ENCODE data around the gene RBM12.
A peak's percentile ranks its signal among the peaks of the same experiment; 100 is the strongest.

RBM12 gene

GRCh38 chr20:35654415-35654814 is 10.3 kb downstream of the RBM12 start:
- intact Hi-C loops (cut with micrococcal nuclease), result no loop called here
- peaks cover 16% of the 10 kb centered on the region for H3K4me1 Mint-ChIP-seq (ENCODE audit: low read depth)
- no peaks in the 10 kb centered on the region for H3K27me3 Mint-ChIP-seq
- no peak overlapping the region for H3K27ac Mint-ChIP-seq
- no peaks in the 10 kb centered on the region for H3K9me3 Mint-ChIP-seq
- H3K36me3 Mint-ChIP-seq (ENCODE audit: low read depth), result peaks cover 22% of the 10 kb centered on the region
- no peak overlapping the region for H3K4me3 Mint-ChIP-seq

- no peak overlapping the region for H3K4me3 Mint-ChIP-seq
- no peaks in the 10 kb centered on the region for H3K27me3 Mint-ChIP-seq
- H3K36me3 Mint-ChIP-seq (ENCODE audit: low read depth), result peaks cover 22% of the 10 kb centered on the region
- intact Hi-C loops (cut with micrococcal nuclease), result no loop called here
- H3K4me1 Mint-ChIP-seq (ENCODE audit: low read depth), result peaks cover 12% of the 10 kb centered on the region
- H3K9me3 Mint-ChIP-seq, result no peaks in the 10 kb centered on the region
- no peak overlapping the region for H3K27ac Mint-ChIP-seq
Measured at GRCh38 chr20:35653893-35654292, 10.8 kb downstream of the RBM12 start.

- peaks cover 7% of the 10 kb centered on the region for H3K4me1 Mint-ChIP-seq (ENCODE audit: low read depth)
- H3K4me3 Mint-ChIP-seq, result no peak overlapping the region
Measured at GRCh38 chr20:35653430-35653734, 11.3 kb downstream of the RBM12 start.

GRCh38 chr20:35652641-35653429 is 11.9 kb downstream of the RBM12 start:
- H3K27ac Mint-ChIP-seq, result no peak overlapping the region

More at GRCh38 chr20:35653430-35653734, 11.3 kb downstream of the RBM12 start:
- intact Hi-C loops (cut with micrococcal nuclease), result no loop called here
- peaks cover 22% of the 10 kb centered on the region for H3K36me3 Mint-ChIP-seq (ENCODE audit: low read depth)
- no peaks in the 10 kb centered on the region for H3K9me3 Mint-ChIP-seq
- no peaks in the 10 kb centered on the region for H3K27me3 Mint-ChIP-seq
- H3K27ac Mint-ChIP-seq, result no peak overlapping the region

GRCh38 chr20:35651958-35652357 is 12.7 kb downstream of the RBM12 start:
- Mint-ChIP-seq H3K9me3 (no peaks in the 10 kb centered on the region), H3K4me1 (ENCODE audit: low read depth) (peaks cover 1% of the 10 kb centered on the region), H3K4me3 (no peak overlapping the region), H3K27ac (no peak overlapping the region), H3K27me3 (no peaks in the 10 kb centered on the region), H3K36me3 (ENCODE audit: low read depth) (peaks cover 26% of the 10 kb centered on the region)
- intact Hi-C loops (cut with micrococcal nuclease), result no loop called here

More at GRCh38 chr20:35652641-35653429, 11.9 kb downstream of the RBM12 start:
- Mint-ChIP-seq H3K9me3 (no peaks in the 10 kb centered on the region), H3K36me3 (ENCODE audit: low read depth) (peaks cover 26% of the 10 kb centered on the region), H3K4me3 (no peak overlapping the region), H3K27me3 (no peaks in the 10 kb centered on the region), H3K4me1 (ENCODE audit: low read depth) (peaks cover 7% of the 10 kb centered on the region)
- intact Hi-C loops (cut with micrococcal nuclease), result no loop called here

GRCh38 chr20:35650632-35651031 is 14.1 kb downstream of the RBM12 start:
- H3K4me3 Mint-ChIP-seq, result no peak overlapping the region
- intact Hi-C loops (cut with micrococcal nuclease), result no loop called here

GRCh38 chr20:35648836-35649235 is 15.9 kb downstream of the RBM12 start:
- Mint-ChIP-seq H3K27me3 (no peaks in the 10 kb centered on the region), H3K9me3 (no peaks in the 10 kb centered on the region), H3K4me1 (ENCODE audit: low read depth) (no peaks in the 10 kb centered on the region), H3K27ac (no peak overlapping the region), H3K4me3 (no peak overlapping the region), H3K36me3 (ENCODE audit: low read depth) (peaks cover 32% of the 10 kb centered on the region)
- intact Hi-C loops (cut with micrococcal nuclease), result no loop called here

More at GRCh38 chr20:35650632-35651031, 14.1 kb downstream of the RBM12 start:
- Mint-ChIP-seq H3K36me3 (ENCODE audit: low read depth) (peaks cover 22% of the 10 kb centered on the region), H3K9me3 (no peaks in the 10 kb centered on the region), H3K27ac (no peak overlapping the region), H3K4me1 (ENCODE audit: low read depth) (no peaks in the 10 kb centered on the region), H3K27me3 (no peaks in the 10 kb centered on the region)

GRCh38 chr20:35644806-35645205 is 19.9 kb downstream of the RBM12 start:
- Mint-ChIP-seq H3K27me3 (no peaks in the 10 kb centered on the region), H3K4me1 (ENCODE audit: low read depth) (peaks cover 5% of the 10 kb centered on the region), H3K4me3 (no peak overlapping the region), H3K27ac (no peak overlapping the region), H3K36me3 (ENCODE audit: low read depth) (peaks cover 40% of the 10 kb centered on the region), H3K9me3 (no peaks in the 10 kb centered on the region)
- intact Hi-C loops (cut with micrococcal nuclease), result no loop called here

GRCh38 chr20:35643045-35643444 is 21.7 kb downstream of the RBM12 start:
- intact Hi-C loops (cut with micrococcal nuclease), result no loop called here
- Mint-ChIP-seq H3K4me3 (no peak overlapping the region), H3K9me3 (no peaks in the 10 kb centered on the region), H3K4me1 (ENCODE audit: low read depth) (peaks cover 5% of the 10 kb centered on the region), H3K36me3 (ENCODE audit: low read depth) (peaks cover 38% of the 10 kb centered on the region), H3K27ac (no peak overlapping the region), H3K27me3 (no peaks in the 10 kb centered on the region)

GRCh38 chr20:35641743-35642142 is 23.0 kb downstream of the RBM12 start:
- intact Hi-C loops (cut with micrococcal nuclease), result no loop called here
- Mint-ChIP-seq H3K27ac (no peak overlapping the region), H3K36me3 (ENCODE audit: low read depth) (peaks cover 30% of the 10 kb centered on the region), H3K4me3 (no peak overlapping the region), H3K27me3 (no peaks in the 10 kb centered on the region), H3K4me1 (ENCODE audit: low read depth) (peaks cover 5% of the 10 kb centered on the region), H3K9me3 (no peaks in the 10 kb centered on the region)

- Mint-ChIP-seq H3K9me3 (no peaks in the 10 kb centered on the region), H3K36me3 (ENCODE audit: low read depth) (peaks cover 28% of the 10 kb centered on the region), H3K27ac (no peak overlapping the region), H3K27me3 (no peaks in the 10 kb centered on the region), H3K4me1 (ENCODE audit: low read depth) (peaks cover 11% of the 10 kb centered on the region), H3K4me3 (no peak overlapping the region)
- intact Hi-C loops (cut with micrococcal nuclease), result no loop called here
Measured at GRCh38 chr20:35640724-35641123, 24.0 kb downstream of the RBM12 start.

- Mint-ChIP-seq H3K27ac (no peak overlapping the region), H3K27me3 (no peaks in the 10 kb centered on the region), H3K4me1 (ENCODE audit: low read depth) (peaks cover 24% of the 10 kb centered on the region), H3K9me3 (no peaks in the 10 kb centered on the region), H3K36me3 (ENCODE audit: low read depth) (peaks cover 16% of the 10 kb centered on the region), H3K4me3 (no peak overlapping the region)
- intact Hi-C loops (cut with micrococcal nuclease), result no loop called here
Measured at GRCh38 chr20:35638751-35639150, 25.9 kb downstream of the RBM12 start.

- H3K36me3 Mint-ChIP-seq (ENCODE audit: low read depth), result peaks cover 21% of the 10 kb centered on the region
- H3K27me3 Mint-ChIP-seq, result no peaks in the 10 kb centered on the region
- intact Hi-C loops (cut with micrococcal nuclease), result no loop called here
- no peak overlapping the region for H3K4me3 Mint-ChIP-seq
- H3K27ac Mint-ChIP-seq, result peak overlapping the region; percentile 42
- H3K9me3 Mint-ChIP-seq, result no peaks in the 10 kb centered on the region
- peaks cover 24% of the 10 kb centered on the region for H3K4me1 Mint-ChIP-seq (ENCODE audit: low read depth)
Measured at GRCh38 chr20:35637276-35637675, 27.4 kb downstream of the RBM12 start.

- Mint-ChIP-seq H3K9me3 (no peaks in the 10 kb centered on the region), H3K27me3 (no peaks in the 10 kb centered on the region), H3K4me1 (ENCODE audit: low read depth) (peaks cover 24% of the 10 kb centered on the region), H3K27ac (no peak overlapping the region), H3K4me3 (no peak overlapping the region), H3K36me3 (ENCODE audit: low read depth) (peaks cover 25% of the 10 kb centered on the region)
- intact Hi-C loops (cut with micrococcal nuclease), result no loop called here
Measured at GRCh38 chr20:35636095-35636494, 28.6 kb downstream of the RBM12 start.

GRCh38 chr20:35635652-35636051 is 29.0 kb downstream of the RBM12 start:
- Mint-ChIP-seq H3K27ac (no peak overlapping the region), H3K9me3 (no peaks in the 10 kb centered on the region), H3K4me1 (ENCODE audit: low read depth) (peaks cover 24% of the 10 kb centered on the region), H3K36me3 (ENCODE audit: low read depth) (peaks cover 30% of the 10 kb centered on the region), H3K4me3 (no peak overlapping the region), H3K27me3 (no peaks in the 10 kb centered on the region)
- intact Hi-C loops (cut with micrococcal nuclease), result no loop called here
